ENCODE measurements around the gene CADM1.

The CADM1 gene

GRCh38 chr11:115439969-115440540 lies 64.2 kb downstream of the CADM1 start:
- DNase-seq: no peak

GRCh38 chr11:115439385-115439784 lies 64.8 kb downstream of the CADM1 start:
- no peak for DNase-seq

GRCh38 chr11:115437902-115438575 lies 66.2 kb downstream of the CADM1 start:
- no peak for DNase-seq

- DNase-seq: no peak
Observed at GRCh38 chr11:115430345-115430744, 73.9 kb downstream of the CADM1 start.

GRCh38 chr11:115428306-115428705 lies 75.9 kb downstream of the CADM1 start:
- DNase-seq: no peak

GRCh38 chr11:115425816-115426215 lies 78.4 kb downstream of the CADM1 start:
- DNase-seq: no peak

GRCh38 chr11:115425250-115425649 lies 79.0 kb downstream of the CADM1 start:
- no peak for DNase-seq

- no peak for DNase-seq
Observed at GRCh38 chr11:115423728-115424459, 80.3 kb downstream of the CADM1 start.

- DNase-seq: no peak
Observed at GRCh38 chr11:115421992-115422689, 82.1 kb downstream of the CADM1 start.

GRCh38 chr11:115421352-115421991 lies 82.7 kb downstream of the CADM1 start:
- DNase-seq: no peak

- DNase-seq: no peak
Observed at GRCh38 chr11:115420505-115420904, 83.7 kb downstream of the CADM1 start.

- no peak for DNase-seq
Observed at GRCh38 chr11:115418626-115419025, 85.6 kb downstream of the CADM1 start.

GRCh38 chr11:115418081-115418480 lies 86.1 kb downstream of the CADM1 start:
- DNase-seq: no peak

- DNase-seq: no peak
Observed at GRCh38 chr11:115411120-115411519, 93.1 kb downstream of the CADM1 start.

- DNase-seq: no peak
Observed at GRCh38 chr11:115409691-115410220, 94.5 kb downstream of the CADM1 start.

GRCh38 chr11:115409116-115409670 lies 95.0 kb downstream of the CADM1 start:
- DNase-seq: no peak

GRCh38 chr11:115408036-115408921 lies 95.9 kb downstream of the CADM1 start:
- DNase-seq: no peak

GRCh38 chr11:115407496-115407895 lies 96.7 kb downstream of the CADM1 start:
- no peak for DNase-seq

- no peak for DNase-seq
Observed at GRCh38 chr11:115406404-115406803, 97.8 kb downstream of the CADM1 start.

GRCh38 chr11:115398333-115399080 lies 105.7 kb downstream of the CADM1 start:
- DNase-seq: no peak

GRCh38 chr11:115396533-115396932 lies 107.7 kb downstream of the CADM1 start:
- no peak for DNase-seq
